HG02884 (cell line): Measurements from ENCODE around the gene KAT2A.

Experiments used
- ATAC-seq: cut with Tn5 transposase; IDR thresholded peaks from one replicate; pipeline ENCODE4 v1.9.1; 2021; ENCODE audit warnings: mild to moderate bottlenecking, moderate library complexity; ENCODE audit not compliant: unreplicated experiment

Gene KAT2A

DNA sequence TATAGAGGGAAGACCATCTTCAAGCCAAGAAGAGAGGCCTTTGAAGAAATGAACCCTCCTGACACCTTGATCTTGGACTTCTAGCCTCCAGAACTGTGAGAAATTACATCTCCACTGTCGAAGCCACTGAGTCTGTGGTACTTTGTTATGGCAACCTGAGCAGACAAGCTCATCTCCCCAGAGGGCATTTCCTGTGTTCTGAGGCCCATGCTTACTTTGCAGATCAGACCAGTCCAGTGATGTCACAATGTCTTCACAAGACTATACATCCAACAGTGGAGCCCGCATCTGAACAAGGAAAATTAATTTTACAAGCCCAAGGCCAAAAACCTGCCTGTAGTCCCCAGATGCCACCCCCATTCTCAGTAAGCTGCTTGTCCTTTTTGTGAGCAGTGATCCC, 56.0 kb downstream of the KAT2A start:
- ATAC-seq: no peak
